ENCODE measurements around the gene ABCB10.

ABCB10 gene

GRCh38 chr1:229600229-229600628, 41.7 kb upstream of the ABCB10 start:
- H3K36me3 ChIP-seq (ENCODE audit: control insufficient read depth, low read length) = peaks cover 68% of the 10 kb centered on the region
- H3K9me2 ChIP-seq (replicated peaks; ENCODE audit: control insufficient read depth, low read length) = no peaks in the 10 kb centered on the region
- no peaks in the 10 kb centered on the region for H3K27me3 ChIP-seq (ENCODE audit: control insufficient read depth, low read length)
- H4K20me1 ChIP-seq (ENCODE audit: control insufficient read depth, insufficient read depth, low read depth, low read length) = no peaks in the 10 kb centered on the region
- peaks cover 44% of the 10 kb centered on the region for H3K79me2 ChIP-seq (ENCODE audit: control insufficient read depth, low read length)
- H3K9me3 ChIP-seq (ENCODE audit: control insufficient read depth, insufficient read depth, low read length) = no peaks in the 10 kb centered on the region
- no peak overlapping the region for H3K27ac ChIP-seq (ENCODE audit: low read depth, low read length)
- H3K4me3 ChIP-seq (ENCODE audit: low read length) = no peak overlapping the region
- H3K4me1 ChIP-seq (ENCODE audit: control insufficient read depth, low read length) = no peaks in the 10 kb centered on the region
- no peaks in the 10 kb centered on the region for H3F3A ChIP-seq (ENCODE audit: control insufficient read depth, insufficient read depth)
- TF ChIP-seq EZH2phosphoT487 (IDR thresholded peaks at IDR 0.05; ENCODE audit: borderline replicate concordance, low read length) (no peak), CTCF (IDR thresholded peaks at IDR 0.05; ENCODE audit: low read depth, low read length, poor library complexity, severe bottlenecking) (no peak)
- H3K4me2 ChIP-seq (ENCODE audit: low read length) = no peak overlapping the region

GRCh38 chr1:229599218-229599954, 40.9 kb upstream of the ABCB10 start:
- H3K4me1 ChIP-seq (ENCODE audit: control insufficient read depth, low read length) = no peaks in the 10 kb centered on the region
- H3K79me2 ChIP-seq (ENCODE audit: control insufficient read depth, low read length) = peaks cover 44% of the 10 kb centered on the region
- TF ChIP-seq CTCF (IDR thresholded peaks at IDR 0.05; ENCODE audit: low read depth, low read length, poor library complexity, severe bottlenecking) = no peak
- TF ChIP-seq EZH2phosphoT487 (IDR thresholded peaks at IDR 0.05; ENCODE audit: borderline replicate concordance, low read length) = no peak
- H3K4me2 ChIP-seq (ENCODE audit: low read length) = no peak overlapping the region
- H3K4me3 ChIP-seq (ENCODE audit: low read length) = no peak overlapping the region
- no peaks in the 10 kb centered on the region for H4K20me1 ChIP-seq (ENCODE audit: control insufficient read depth, insufficient read depth, low read depth, low read length)
- H3K27ac ChIP-seq (ENCODE audit: low read depth, low read length) = no peak overlapping the region
- H3F3A ChIP-seq (ENCODE audit: control insufficient read depth, insufficient read depth) = no peaks in the 10 kb centered on the region
- no peaks in the 10 kb centered on the region for H3K9me2 ChIP-seq (replicated peaks; ENCODE audit: control insufficient read depth, low read length)
- H3K27me3 ChIP-seq (ENCODE audit: control insufficient read depth, low read length) = no peaks in the 10 kb centered on the region
- H3K36me3 ChIP-seq (ENCODE audit: control insufficient read depth, low read length) = peaks cover 72% of the 10 kb centered on the region
- H3K9me3 ChIP-seq (ENCODE audit: control insufficient read depth, insufficient read depth, low read length) = no peaks in the 10 kb centered on the region

GRCh38 chr1:229597877-229598276, 39.4 kb upstream of the ABCB10 start:
- no peak overlapping the region for H3K27ac ChIP-seq (ENCODE audit: low read depth, low read length)
- no peak overlapping the region for H3K4me2 ChIP-seq (ENCODE audit: low read length)

More at GRCh38 chr1:229597877-229598276, 39.4 kb upstream of the ABCB10 start:
- Histone ChIP-seq H3K36me3 (ENCODE audit: control insufficient read depth, low read length) (peaks cover 67% of the 10 kb centered on the region), H3K4me1 (ENCODE audit: control insufficient read depth, low read length) (no peaks in the 10 kb centered on the region), H3K4me3 (ENCODE audit: low read length) (no peak overlapping the region), H3K9me3 (ENCODE audit: control insufficient read depth, insufficient read depth, low read length) (no peaks in the 10 kb centered on the region), H3K79me2 (ENCODE audit: control insufficient read depth, low read length) (peaks cover 44% of the 10 kb centered on the region), H3K9me2 (replicated peaks; ENCODE audit: control insufficient read depth, low read length) (no peaks in the 10 kb centered on the region), H4K20me1 (ENCODE audit: control insufficient read depth, insufficient read depth, low read depth, low read length) (no peaks in the 10 kb centered on the region), H3K27me3 (ENCODE audit: control insufficient read depth, low read length) (no peaks in the 10 kb centered on the region), H3F3A (ENCODE audit: control insufficient read depth, insufficient read depth) (no peaks in the 10 kb centered on the region)
- TF ChIP-seq CTCF (IDR thresholded peaks at IDR 0.05; ENCODE audit: low read depth, low read length, poor library complexity, severe bottlenecking) (no peak), EZH2phosphoT487 (IDR thresholded peaks at IDR 0.05; ENCODE audit: borderline replicate concordance, low read length) (no peak)
